Activated CD4-positive, alpha-beta T cell treated with anti-CD3 and anti-CD28 coated beads, Interleukin-2, amount 50 U/mL, for 48 hours (primary cell): ENCODE results near the gene CLTRN.

Source experiments
- DNase-seq, 2 experiments: peaks; one replicate each; pipeline ENCODE4 v3.0.0-alpha.2; 2020

Gene CLTRN

DNA sequence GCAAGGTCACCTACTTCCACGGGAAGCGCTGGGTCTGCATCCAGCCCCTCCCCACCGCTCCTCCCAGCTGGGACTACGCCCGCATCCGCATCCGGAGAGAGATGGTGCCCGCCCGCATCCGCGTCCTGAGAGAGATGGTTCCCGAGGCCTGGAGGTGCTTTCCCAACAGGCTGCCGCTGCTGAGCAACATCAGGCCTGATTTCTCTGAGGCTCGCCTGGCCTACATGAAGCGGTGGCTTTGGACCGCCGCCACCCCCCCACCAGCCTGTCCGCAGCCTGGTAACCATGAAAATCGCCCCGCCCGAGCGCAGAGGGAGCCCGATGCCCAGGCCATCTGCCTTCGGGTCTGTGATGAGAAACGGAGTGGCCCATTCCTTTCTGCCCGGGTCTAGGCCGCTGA is 18.1 kb downstream of the CLTRN start:
- DNase-seq = no peak

DNA sequence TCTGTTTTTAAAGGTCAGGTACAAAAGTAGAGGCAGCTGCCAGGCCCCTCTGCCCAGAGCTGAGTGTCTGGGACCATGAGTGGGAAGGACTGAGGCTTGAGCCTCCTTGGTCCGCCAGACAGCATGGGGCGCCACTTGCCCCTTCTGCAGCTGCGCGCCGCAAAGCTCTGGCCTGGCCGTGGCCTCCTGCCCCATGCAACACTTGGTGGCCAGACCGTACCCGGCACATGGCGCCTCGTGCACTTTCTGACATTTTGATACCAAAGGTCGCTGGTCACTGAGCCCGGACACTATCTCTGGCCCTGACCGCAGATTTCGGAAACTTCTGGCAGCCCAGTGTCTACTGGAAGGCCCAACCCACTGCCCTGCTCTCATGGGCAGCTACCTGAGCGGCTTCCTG is 18.6 kb downstream of the CLTRN start:
- DNase-seq = no peak

DNA sequence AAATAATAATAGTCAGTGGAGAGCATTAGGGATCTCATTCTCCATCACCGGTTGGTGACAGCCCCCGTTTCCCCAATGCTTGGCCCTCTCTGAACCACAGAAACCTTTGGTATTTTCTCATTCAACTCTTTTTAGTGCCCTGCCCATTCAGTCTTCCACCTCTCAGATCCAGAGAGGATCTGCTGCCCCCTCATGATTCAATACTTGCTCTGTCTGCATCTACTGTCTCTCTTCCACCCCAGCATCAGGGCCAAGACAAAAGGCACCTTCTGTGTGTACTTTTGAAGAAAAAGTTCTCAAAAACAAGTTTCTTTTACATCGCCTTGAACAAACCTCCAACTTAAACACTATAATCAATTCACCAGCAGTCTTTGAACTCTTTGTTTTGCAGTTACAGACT is 19.3 kb downstream of the CLTRN start:
- no peak for DNase-seq

DNA sequence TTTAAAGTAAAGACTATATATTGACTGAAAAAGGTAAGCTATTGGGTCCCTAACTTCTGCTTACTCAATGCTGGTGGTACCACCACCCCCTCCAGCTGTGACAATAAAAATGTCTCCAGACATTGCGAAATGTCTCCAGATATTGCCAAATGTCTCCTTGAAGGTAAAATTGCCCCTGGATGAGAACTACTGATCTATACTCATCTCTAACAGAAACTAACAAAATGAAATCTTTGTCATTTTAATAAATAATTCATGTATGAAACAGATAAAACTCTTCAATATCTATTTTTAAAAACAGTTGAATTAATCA is 20.1 kb downstream of the CLTRN start:
- no peak for DNase-seq

DNA sequence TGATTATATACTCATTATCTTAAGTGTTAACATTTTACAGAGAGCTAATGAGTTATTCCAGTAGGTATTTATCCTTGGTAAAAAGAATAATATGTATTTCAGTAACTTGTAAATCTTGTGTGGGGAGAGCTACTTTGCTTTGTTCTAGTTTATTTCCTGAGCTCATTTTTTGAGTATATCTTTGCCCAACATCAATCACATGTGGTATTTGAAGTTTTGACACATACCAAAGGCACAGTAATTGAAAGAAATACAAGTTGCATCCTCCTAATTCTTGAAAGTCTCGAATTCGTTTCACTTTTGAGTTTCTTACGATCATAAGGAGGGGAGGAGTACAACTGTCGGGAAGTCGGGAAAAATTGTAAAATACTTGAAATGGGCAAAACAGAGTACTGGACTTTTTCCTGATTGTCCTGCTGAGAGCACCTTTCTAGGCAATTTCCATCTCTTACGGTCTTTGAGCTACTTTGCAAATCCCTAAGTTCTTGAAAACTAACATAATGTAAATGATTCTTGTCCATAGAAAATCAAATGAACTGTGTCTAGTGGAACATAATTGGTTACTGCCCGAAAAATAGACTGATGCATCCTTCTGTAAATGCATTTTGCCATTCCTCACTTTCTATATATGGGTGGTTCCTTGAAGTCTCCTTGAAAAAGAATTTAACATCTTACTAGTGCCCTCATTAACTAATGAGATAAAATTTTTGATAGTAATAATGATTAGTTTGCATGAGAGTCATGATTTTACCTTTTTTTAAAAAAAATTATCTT is 20.6 kb downstream of the CLTRN start:
- no peak for DNase-seq

DNA sequence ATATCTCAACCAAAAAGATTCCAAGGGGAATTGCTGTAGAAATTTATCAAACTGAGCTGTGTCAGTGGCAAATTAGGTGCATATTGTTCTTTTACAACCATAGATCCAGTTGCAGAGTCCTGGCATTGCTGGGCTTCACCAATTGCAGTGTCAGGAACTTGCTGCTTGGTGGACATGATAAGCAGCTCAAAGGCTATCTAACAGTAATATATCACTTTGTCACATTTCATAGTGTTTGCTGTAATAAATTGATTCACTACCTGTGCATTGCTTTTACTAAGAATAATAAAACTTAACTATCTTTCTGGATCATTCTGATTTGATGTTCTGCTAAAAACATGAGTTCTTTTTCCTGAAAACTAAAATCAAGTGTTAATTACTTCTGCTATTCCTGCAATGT is 33.0 kb downstream of the CLTRN start:
- DNase-seq = no peak

DNA sequence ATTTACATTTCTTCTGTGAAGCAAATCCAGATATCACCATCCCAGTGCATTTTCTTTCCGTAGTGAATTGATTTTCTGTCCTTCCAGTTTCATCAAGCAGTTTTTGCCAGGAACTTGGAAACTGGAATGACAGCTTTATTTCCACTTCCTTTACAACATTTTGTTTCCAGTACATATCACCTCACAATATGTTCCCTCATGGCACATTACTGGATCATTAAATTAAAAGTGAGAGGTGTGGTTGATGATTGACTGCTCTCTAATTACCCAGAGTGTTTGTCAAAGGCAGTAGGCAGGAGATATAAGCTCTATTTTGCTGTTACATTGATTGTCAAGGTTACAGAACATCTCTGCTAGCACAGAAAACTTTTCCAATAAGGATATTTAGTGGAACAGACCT is 41.6 kb downstream of the CLTRN start:
- no peak for DNase-seq

DNA sequence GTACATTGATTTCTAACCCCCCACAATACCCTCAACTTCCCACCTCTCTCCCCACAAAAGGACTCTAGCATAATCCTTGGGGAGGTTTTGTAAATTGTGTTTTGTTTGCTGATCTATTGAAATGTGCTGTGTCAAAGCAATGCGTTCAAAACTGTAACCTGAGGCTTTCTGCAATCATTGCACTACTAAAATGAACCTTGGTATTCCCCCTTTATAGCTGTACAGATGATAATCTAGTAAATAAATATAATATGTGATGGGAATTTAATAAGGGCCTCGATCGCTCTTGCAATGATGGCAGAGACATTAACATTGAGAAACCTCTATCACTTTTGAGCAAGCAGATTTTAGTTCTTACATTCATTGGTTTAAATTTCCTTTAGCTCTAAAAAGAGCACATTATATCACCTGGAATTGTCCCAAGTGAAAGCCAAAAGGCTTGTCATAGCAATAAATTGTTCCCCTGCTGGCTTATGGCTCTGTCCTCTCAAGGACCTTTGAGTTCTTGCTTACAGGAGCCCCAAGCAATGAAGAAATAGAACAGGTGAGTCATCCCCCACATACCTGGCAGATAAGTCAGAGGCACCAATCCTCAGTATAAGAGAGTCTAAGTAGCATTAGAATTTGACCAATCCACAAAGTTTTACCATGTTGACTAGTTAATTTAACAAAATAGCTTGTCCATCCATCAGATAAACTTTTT is 45.4 kb downstream of the CLTRN start:
- no peak for DNase-seq

DNA sequence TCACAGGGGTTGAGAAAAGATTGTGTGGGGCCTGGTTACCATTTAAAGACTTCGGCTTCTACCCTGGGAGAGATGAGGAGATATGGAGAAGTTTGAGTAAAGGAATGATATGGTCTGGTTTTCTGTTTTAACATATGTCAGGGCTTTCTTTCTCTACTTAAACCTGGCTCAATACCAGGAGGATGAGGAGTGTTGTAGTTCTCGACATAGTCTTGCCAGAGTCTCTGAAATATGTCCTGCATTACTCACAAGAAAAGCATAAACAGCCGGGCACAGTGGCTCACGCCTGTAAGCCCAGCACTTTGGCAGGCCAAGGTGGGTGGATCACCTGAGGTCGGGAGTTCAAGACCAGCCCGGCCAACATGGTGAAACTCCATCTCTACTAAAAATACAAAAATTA is 47.5 kb downstream of the CLTRN start:
- no peak for DNase-seq

DNA sequence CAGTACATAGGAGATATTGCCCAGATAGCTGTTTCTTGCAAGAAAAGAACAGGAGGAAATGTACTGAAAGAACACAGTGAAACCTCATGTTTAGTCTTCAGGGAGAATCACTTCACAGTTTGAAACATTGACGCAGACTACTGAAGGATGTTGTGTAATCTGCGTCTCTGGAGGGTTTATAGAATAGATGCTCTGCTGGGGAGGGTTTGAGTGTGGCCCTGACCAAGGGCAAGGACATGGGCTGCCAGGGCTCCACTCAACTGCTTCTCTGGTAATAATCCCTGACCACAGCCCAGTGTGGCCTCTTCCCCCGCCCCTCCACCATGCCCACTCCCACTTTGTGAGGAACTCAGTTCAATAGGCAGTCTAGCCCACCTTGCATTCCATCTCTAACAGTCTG is 48.1 kb downstream of the CLTRN start:
- DNase-seq = no peak

DNA sequence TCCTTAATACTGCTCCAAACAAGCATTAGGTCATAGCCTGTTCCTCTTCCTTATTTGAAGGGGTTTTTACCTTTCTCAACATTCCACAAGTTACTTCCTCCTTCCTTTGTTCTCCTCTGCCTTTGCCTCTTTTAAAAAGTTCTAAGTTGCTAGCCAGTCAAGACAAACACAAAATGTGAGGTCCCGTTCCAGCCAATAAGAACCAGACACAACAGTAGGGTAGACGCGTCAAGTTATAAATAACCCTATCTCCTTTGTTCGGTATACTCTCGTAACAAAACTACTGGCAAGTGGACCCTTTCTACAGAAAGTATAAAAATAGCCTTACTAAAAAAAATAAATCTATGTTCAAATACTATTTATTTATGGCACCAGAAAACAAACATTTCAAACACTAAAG is 57.5 kb downstream of the CLTRN start:
- no peak for DNase-seq

DNA sequence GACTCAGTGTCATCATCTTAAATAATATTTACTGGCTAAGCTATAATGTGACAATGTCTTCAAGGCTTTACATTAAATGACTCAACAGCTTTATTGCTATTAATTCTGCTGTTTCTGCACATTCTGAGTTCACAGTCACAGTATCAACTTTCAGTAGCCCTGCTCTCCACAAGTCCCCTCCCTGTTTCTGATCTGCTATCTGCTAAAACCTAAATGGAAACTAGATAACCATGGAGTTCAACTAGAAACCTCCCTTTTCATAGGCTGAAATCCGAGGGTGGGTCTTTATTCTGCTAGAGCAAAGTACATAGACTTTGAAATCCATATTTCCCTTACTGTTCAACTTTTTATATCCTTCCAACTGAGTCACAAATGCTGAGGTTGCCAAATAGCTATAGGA is 58.5 kb downstream of the CLTRN start:
- no peak for DNase-seq

DNA sequence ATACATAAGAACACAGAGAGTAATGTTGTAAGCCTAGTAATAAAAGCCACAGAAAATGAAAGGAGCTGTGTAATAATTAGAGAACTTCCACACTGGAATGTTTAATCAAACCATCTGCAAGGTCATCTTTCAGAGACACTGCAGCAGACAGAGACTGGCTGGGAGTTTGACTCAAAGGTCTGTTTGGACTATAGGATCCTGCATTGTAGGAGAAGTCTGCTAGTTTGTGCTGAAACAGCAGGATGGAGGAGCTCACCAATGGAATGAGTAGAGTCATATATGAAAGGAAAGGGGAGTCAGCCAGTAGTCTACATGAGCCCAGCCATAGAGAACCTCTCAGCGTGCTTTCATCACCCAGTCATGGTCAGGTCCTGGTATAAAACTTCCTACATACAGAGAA is 59.4 kb downstream of the CLTRN start:
- no peak for DNase-seq

DNA sequence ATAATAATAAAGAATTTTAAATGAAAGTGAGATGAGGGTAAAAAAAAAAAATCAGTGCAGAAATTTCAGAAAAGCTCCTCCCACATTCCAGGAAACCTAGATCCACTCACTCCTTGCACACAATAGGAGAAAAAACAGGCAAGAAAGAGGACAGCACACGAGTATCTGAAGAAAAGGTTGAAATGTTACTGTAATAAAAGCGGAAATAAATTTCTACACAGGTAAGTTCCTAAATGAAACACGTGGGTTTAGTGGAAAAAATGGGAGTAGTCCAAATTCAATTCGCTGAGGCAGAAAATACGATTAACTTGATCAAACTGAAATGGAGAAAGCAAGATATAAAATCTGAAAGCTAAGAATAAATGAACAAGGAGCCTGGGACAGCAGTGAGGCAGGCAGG is 61.8 kb downstream of the CLTRN start:
- no peak for DNase-seq

DNA sequence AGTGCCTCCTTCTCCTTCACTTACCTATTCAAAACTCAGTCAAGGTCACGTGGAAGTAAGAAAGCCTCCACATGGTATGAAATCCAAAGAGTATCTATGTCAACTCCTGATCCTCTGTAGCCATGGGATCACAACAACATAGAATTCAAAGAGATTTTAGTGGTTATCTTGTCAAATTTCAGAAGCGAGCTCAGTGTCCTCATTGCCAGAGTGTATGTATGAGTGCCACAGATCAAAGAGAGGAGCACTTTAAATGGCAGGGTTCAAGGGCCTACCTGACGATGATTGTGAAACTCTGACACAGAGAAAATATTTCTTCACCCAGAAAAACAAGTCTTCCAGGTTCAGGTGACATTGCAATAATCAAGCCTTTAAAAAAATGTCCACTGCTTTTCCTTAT is 62.7 kb downstream of the CLTRN start:
- no peak for DNase-seq

DNA sequence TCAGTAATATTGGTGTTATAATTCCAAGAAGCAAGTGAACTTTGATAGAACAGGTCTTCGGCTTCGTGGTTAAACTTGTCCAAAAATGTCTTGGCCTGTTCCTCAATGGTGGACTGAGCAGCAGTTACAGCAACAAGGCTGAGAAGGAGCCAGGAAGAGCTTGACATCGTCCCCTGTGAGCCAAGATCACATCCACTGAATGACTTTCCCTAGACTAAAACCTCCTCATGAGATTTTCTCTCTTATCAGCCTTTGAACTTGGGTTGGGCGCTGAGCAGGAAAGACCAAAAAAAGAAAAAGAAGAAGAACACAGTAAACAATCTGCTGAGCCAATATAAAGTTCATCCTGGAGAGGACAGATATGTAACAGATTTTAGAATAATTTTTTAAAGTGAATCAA is 63.9 kb downstream of the CLTRN start, which contains the start of gene ACE2:
Gene ACE2, minus strand, starts transcription at position 216 of the 400 bp plus-strand sequence. Its CDS starts 49 bp downstream, at position 167.
- DNase-seq = no peak

DNA sequence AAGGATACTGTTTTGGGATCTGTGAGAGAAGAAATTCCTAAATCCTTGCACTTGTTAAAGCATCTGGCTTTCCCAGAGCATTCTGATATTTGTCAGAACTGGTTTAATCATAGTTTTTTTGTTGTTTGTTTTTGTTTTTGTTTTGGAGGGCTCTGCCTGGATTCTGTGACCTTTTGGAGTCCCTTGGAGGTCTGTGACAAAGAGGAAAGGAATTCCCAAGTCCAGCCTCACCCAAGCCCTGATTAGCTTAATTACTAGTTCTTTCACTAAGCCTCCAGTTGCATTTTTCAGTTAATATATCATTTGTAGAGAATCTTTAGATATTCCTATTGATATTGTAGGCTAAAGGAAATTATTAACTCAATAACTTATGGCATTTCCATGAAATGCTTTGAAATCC is 64.6 kb downstream of the CLTRN start:
- DNase-seq = no peak

DNA sequence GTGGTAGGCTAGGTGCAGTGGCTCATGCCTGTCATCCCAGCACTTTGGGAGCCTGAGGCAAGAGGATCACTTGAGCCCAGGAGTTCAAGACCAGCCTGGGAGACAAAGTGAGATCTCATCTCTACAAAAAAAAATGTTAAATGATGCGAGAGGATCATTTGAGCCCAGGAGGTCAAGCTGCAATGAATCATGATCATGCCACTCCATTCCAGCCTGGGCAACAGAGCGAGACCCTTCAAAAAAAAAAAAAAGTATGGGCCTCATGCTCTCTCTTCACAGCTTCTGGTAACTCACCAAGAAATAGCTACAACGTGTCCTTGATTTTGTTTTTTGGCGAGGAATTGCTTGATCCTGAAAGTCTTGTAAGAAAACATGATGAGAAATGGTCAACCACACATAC is 65.1 kb downstream of the CLTRN start:
- no peak for DNase-seq

DNA sequence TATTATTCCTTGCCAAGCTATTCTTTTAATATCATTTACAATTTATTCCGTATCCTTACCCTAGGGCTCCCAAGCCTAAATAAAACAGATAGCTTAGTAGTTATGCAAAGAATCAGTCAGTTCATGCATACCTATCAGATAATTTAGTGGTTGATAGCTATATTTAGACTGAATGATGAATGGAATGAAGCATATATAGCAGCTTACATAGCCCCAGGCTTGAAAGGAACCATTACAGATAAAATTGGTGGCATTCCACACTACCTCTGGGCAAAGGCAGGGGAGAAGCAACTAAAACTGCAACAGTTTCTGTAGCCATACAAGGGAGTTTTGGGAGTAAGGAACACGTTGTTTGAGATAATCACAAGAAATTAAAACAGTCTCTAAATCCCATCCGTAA is 66.6 kb downstream of the CLTRN start:
- no peak for DNase-seq

DNA sequence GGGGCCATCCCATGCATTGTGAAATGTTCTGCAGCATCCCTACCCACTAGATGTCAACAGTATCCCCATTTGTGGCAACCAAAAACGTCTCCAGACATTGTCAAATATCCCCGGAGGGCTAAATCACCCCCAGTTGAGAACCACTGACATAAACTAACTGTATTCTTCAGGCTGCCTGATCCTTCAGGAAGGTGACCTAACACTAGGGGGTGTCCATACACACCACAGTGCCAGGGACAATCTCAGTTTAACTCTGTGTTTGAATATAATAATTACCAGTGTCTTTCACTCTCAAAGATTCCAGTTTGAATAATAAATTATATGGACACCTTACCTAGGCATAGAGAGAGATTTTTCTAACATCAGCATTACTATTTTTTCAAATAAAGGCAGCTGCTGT is 70.2 kb downstream of the CLTRN start:
- DNase-seq = no peak

DNA sequence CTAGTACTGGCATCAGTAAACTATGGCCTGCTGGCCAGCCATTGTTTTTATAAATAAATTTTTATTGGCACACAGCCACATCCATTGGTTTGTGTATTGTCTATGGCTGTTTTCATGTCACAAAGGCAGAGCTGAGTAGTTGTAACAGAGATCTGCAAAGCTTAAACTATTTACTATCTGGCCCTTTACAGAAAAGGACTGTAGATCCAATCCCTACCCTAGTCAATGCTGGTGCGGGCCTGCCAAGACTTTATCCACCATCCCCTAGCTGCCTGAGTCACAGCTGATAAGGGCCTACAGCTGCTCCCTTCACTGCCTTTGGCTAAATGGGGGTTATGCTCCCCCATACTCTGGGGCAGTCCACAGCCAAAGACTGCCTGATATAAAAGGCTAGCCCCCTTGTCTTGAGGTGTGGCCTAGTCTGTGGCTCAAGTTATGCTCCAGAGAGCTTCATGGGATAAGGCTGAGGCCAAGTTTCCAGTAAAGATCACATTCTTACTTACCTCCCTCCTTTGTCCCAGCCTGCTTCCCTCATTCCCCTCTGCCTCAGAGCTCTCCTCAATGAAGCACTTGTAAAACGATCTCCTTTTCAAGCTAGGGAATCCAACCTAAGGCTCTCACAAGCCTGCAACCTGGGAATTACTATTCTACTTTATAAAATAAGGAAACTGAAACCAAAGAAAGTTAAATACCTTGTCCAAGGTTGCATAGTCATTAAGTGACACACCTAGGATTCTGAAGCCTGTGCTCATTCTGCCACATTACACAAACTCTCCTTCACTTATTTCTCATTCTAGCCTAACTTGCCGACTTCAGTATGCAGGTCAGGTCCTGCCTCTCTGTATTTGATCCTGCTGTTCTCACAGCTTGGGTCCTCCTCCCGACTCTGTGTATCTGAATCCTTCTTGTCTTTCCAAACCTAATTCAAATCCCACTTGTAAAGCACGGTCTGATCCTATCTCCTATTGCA is 84.5 kb downstream of the CLTRN start:
- DNase-seq = no peak
